DND-41 (cell line): Measurements from ENCODE around the gene TEDC2.
A peak's percentile ranks its signal among the peaks of the same experiment; 100 is the strongest.

ENCODE experiments used
- ATAC-seq: fragments of 200-7000 bp; cut with Tn5 transposase; 3 replicates; pipeline ENCODE4 v1.9.1; 2021; ENCODE audit warnings: low read depth; ENCODE audit not compliant: insufficient read depth
- DNase-seq: peaks from one replicate; pipeline ENCODE4 v3.0.0-alpha.2; 2020
- H2AFZ ChIP-seq: 2 replicates; pipeline ENCODE4 v1.6.0; 2012; ENCODE audit warnings: low read depth, low read length
- H3K27ac ChIP-seq: 2 replicates; pipeline ENCODE4 v1.5.1; 2012; ENCODE audit warnings: low read length, inconsistent platforms
- H3K27me3 ChIP-seq: fragments of 200-600 bp; sonication (generic); 2 replicates; pipeline ENCODE4 v1.6.0; 2012; ENCODE audit warnings: low read length, mild to moderate bottlenecking, inconsistent platforms; ENCODE audit not compliant: insufficient read depth, poor library complexity
- H3K36me3 ChIP-seq: 2 replicates; pipeline ENCODE4 v1.5.1; 2012; ENCODE audit warnings: low read length, inconsistent platforms; ENCODE audit not compliant: insufficient read depth
- H3K4me1 ChIP-seq: 2 replicates; pipeline ENCODE4 v1.5.1; 2012; ENCODE audit warnings: mild to moderate bottlenecking, low read length; ENCODE audit not compliant: insufficient read depth
- H3K4me2 ChIP-seq: 2 replicates; pipeline ENCODE4 v1.6.0; 2012; ENCODE audit warnings: mild to moderate bottlenecking, moderate library complexity, low read length, inconsistent platforms; ENCODE audit not compliant: insufficient read depth
- H3K4me3 ChIP-seq, 2 experiments: fragments of 200-600 bp in 1 of 2; shearing (Covaris generic) in 1 of 2; 2 replicates each; pipeline ENCODE4 v1.5.1; 2012 to 2016; ENCODE audit warnings: inconsistent platforms in 2 of 2, low read length in 2 of 2, mild to moderate bottlenecking in 2 of 2, low read depth in 1 of 2, moderate library complexity in 1 of 2
- H3K79me2 ChIP-seq: 2 replicates; pipeline ENCODE4 v1.6.0; 2012; ENCODE audit warnings: low read length, inconsistent platforms; ENCODE audit not compliant: insufficient read depth
- H3K9ac ChIP-seq: 2 replicates; pipeline ENCODE4 v1.6.0; 2012; ENCODE audit warnings: low read depth, mild to moderate bottlenecking, inconsistent platforms, low read length, moderate library complexity
- H3K9me3 ChIP-seq: 2 replicates; pipeline ENCODE4 v1.5.1; 2012; ENCODE audit warnings: low read length, moderate library complexity, mild to moderate bottlenecking, inconsistent platforms; ENCODE audit not compliant: insufficient read depth, severe bottlenecking
- H4K20me1 ChIP-seq: 2 replicates; pipeline ENCODE4 v1.6.0; 2012; ENCODE audit warnings: low read length; ENCODE audit not compliant: insufficient read depth
- EZH2 ChIP-seq: IDR thresholded peaks from 3 replicates; pipeline ENCODE4 v1.6.1; 2012; ENCODE audit warnings: borderline replicate concordance, low read depth, mild to moderate bottlenecking, moderate library complexity, low read length, inconsistent platforms; ENCODE audit not compliant: severe bottlenecking
- TF ChIP-seq, protein P1 (sequence below): IDR thresholded peaks from 2 replicates; pipeline ENCODE4 v1.5.1; 2012; ENCODE audit warnings: borderline replicate concordance, low read length, moderate library complexity, mild to moderate bottlenecking; ENCODE audit not compliant: poor library complexity, severe bottlenecking; ENCODE audit errors: extremely low read depth

Gene TEDC2

DNA sequence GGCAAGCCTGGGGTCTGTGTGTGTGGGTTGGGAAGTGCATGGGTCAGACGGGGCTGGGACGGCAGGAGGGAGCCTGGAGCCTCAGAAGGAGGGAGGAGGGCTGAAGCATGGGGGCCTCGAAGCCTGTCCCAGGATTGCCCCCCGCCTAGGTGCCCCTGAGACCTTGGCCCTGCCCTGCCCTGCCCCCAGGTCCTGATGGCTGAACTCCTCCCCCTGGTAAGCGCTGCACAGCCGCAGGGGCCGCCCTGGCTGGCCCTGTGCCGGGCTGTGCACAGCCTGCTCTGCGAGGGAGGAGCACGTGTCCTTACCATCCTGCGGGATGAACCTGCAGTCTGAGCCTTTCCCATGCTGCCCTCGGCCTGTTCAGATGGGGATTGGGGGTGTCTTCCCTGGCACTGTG lies 4.4 kb downstream of the TEDC2 start:
- no peaks in the 10 kb centered on the region for H3K9me3 ChIP-seq
- no peak overlapping the region for H2AFZ ChIP-seq
- H3K4me2 ChIP-seq: no peak overlapping the region
- H3K79me2 ChIP-seq: peaks cover 24% of the 10 kb centered on the region
- ATAC-seq (no peak), DNase-seq (no peak)
- H4K20me1 ChIP-seq: peaks cover 37% of the 10 kb centered on the region; the same call in 1 of the 2 replicates
- H3K36me3 ChIP-seq: peaks cover 25% of the 10 kb centered on the region
- H3K27me3 ChIP-seq: peaks cover 14% of the 10 kb centered on the region
- H3K4me1 ChIP-seq: peaks cover 52% of the 10 kb centered on the region
- H3K9ac ChIP-seq: no peak overlapping the region
- no peak overlapping the region for H3K4me3 ChIP-seq
- TF ChIP-seq EZH2: no peak
- TF ChIP-seq, protein P1, sequence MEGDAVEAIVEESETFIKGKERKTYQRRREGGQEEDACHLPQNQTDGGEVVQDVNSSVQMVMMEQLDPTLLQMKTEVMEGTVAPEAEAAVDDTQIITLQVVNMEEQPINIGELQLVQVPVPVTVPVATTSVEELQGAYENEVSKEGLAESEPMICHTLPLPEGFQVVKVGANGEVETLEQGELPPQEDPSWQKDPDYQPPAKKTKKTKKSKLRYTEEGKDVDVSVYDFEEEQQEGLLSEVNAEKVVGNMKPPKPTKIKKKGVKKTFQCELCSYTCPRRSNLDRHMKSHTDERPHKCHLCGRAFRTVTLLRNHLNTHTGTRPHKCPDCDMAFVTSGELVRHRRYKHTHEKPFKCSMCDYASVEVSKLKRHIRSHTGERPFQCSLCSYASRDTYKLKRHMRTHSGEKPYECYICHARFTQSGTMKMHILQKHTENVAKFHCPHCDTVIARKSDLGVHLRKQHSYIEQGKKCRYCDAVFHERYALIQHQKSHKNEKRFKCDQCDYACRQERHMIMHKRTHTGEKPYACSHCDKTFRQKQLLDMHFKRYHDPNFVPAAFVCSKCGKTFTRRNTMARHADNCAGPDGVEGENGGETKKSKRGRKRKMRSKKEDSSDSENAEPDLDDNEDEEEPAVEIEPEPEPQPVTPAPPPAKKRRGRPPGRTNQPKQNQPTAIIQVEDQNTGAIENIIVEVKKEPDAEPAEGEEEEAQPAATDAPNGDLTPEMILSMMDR: no peak
- H3K27ac ChIP-seq: no peak overlapping the region

DNA sequence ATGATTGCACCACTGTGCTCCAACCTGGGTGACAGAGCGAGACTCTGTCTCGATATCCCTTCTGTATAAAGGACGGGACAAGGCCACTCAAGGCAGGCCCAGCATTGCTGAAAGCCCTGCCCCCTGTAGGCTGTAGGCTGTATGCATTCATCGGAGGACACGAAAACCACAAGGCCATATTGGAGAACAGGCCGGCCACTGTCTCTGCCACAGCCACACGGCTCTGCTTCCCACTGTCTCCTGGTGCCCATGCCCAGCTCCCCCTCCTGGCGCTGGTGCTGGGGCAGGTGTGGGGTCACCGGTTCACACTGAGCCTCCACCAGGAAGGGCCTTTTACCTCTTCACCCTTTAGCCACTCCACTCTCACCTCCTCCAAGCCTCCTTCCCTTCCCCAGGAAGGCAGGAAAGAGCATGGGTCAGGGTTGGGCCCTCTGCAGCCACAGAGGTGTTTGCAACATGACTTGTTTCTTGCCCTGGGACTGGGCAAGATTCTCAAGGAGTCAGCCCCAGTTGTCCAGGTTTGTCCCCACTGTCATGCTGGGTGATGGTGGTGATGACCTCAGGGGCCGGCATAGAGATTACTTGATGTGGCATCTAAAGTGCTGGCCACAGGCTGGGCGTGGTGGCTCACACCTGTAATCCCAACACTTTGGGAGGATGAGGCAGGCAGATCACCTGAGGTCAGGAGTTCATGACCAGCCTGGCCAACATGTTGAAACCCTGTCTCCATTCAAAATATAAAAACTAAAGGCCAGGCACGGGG lies 5.9 kb downstream of the TEDC2 start:
- Histone ChIP-seq H3K4me3 (no peak overlapping the region), H3K79me2 (peaks cover 14% of the 10 kb centered on the region), H3K27ac (no peak overlapping the region), H3K36me3 (peaks cover 25% of the 10 kb centered on the region), H3K9ac (no peak overlapping the region), H4K20me1 (peaks cover 46% of the 10 kb centered on the region), H3K4me2 (no peak overlapping the region), H3K27me3 (peaks cover 27% of the 10 kb centered on the region), H3K4me1 (peaks cover 55% of the 10 kb centered on the region), H3K9me3 (no peaks in the 10 kb centered on the region), H2AFZ (no peak overlapping the region)
- ATAC-seq: no peak; the same call in 2 of the 3 replicates
- DNase-seq: no peak
- TF ChIP-seq EZH2: no peak
- TF ChIP-seq, protein P1: peak; percentile 48

DNA sequence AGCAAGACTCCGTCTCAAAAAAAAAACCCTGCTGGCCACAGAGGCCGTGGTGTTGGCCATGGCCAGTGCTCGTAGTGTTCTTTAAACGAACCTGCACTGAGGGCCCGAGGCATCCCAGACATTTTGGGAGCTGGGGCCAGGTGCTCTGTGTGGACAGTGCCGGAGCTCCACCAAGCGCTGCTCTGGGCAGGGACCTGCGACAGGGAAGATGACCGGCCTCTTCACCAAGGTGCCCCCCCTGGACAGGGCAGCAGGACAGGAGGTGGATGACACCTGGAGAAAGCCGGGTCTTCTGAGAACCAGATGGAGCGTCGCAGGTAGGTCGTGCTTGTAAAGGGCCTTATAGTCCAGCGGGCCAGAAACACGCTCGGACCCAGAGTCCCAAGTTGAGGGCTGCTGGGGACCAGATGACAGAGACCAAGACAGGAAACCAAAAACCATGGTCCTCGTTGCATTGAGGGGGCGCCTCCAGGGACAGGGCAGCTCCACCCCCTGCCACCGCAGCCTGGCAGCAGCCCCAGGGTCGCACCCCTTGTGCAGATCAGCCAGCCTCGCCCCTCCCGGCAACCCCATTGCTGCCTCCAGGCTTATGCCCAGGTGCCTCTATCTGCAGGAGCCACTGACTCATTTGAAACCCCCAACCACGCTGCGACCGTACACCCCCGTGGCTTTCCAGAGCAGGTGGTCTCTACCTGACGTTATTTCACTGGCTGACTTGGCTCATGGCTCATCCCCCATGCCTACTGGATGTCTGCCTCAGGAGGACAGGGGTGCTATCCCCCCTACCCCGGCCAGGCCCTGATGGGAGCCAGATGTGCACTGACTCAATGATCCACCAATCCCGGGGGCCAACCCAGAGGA lies 7.0 kb downstream of the TEDC2 start:
- H3K27ac ChIP-seq: no peak overlapping the region
- no peak overlapping the region for H3K4me3 ChIP-seq
- no peaks in the 10 kb centered on the region for H3K9me3 ChIP-seq
- H3K4me1 ChIP-seq: peaks cover 55% of the 10 kb centered on the region
- no peak overlapping the region for H3K9ac ChIP-seq
- H3K79me2 ChIP-seq: peaks cover 4% of the 10 kb centered on the region; the same call in 1 of the 2 replicates
- H3K27me3 ChIP-seq: peaks cover 35% of the 10 kb centered on the region
- no peak for ATAC-seq
- peaks cover 41% of the 10 kb centered on the region for H4K20me1 ChIP-seq
- H2AFZ ChIP-seq: no peak overlapping the region
- H3K4me2 ChIP-seq: no peak overlapping the region
- peaks cover 14% of the 10 kb centered on the region for H3K36me3 ChIP-seq
- peak; percentile 37 for DNase-seq
- TF ChIP-seq, protein P1: no peak
- no peak for TF ChIP-seq EZH2
